Nucleus accumbens (tissue), 56 donors: ENCODE data around the gene DBN1.

Experiments used
- DNase-seq, 56 donors: peaks; one replicate each; lab custom pipeline; 2025; lab: John Stamatoyannopoulos, UW

The DBN1 gene

GRCh38 chr5:177473443-177474001, at the start of gene DBN1:
Gene DBN1, minus strand, starts transcription at chr5:177473634. Its CDS starts 113 bp downstream, at chr5:177473521.
- peak in 10 of 56 donors; percentile 15 to 61 (median 32) for DNase-seq

GRCh38 chr5:177520916-177521513, 47.6 kb upstream of the DBN1 start:
- DNase-seq, result peak in 2 of 56 donors; percentile 9 to 13

GRCh38 chr5:177520271-177520670, 46.8 kb upstream of the DBN1 start:
- DNase-seq, result no peak

- DNase-seq, result no peak
Observed at GRCh38 chr5:177519463-177520235, 46.2 kb upstream of the DBN1 start.

GRCh38 chr5:177516601-177517568, 43.5 kb upstream of the DBN1 start, which contains the start of gene DDX41:
Gene DDX41, minus strand, starts transcription at chr5:177516961. Its CDS starts 16 bp downstream, at chr5:177516945.
- DNase-seq, result peak; percentile 63 to 99 (median 97)

GRCh38 chr5:177515580-177515979, 42.1 kb upstream of the DBN1 start:
- no peak for DNase-seq

GRCh38 chr5:177514541-177514940, 41.1 kb upstream of the DBN1 start:
- no peak for DNase-seq

- no peak for DNase-seq
Observed at GRCh38 chr5:177513500-177513899, 40.1 kb upstream of the DBN1 start.

- no peak for DNase-seq
Observed at GRCh38 chr5:177512736-177513380, 39.4 kb upstream of the DBN1 start.

GRCh38 chr5:177511796-177512675, 38.6 kb upstream of the DBN1 start:
- DNase-seq, result no peak

GRCh38 chr5:177511181-177511580, 37.7 kb upstream of the DBN1 start:
- no peak for DNase-seq

- no peak for DNase-seq
Observed at GRCh38 chr5:177510567-177511053, 37.2 kb upstream of the DBN1 start.

GRCh38 chr5:177509991-177510566, 36.6 kb upstream of the DBN1 start:
- no peak for DNase-seq

- DNase-seq, result peak in 5 of 56 donors; percentile 9 to 52 (median 41)
Observed at GRCh38 chr5:177509381-177509951, 36.0 kb upstream of the DBN1 start, which contains the start of gene DOK3. Gene DOK3, minus strand, starts transcription at chr5:177509826. Its CDS starts 286 bp downstream, at chr5:177509540.

GRCh38 chr5:177508837-177509236, 35.4 kb upstream of the DBN1 start:
- DNase-seq, result no peak

GRCh38 chr5:177508221-177508611, 34.8 kb upstream of the DBN1 start:
- no peak for DNase-seq

GRCh38 chr5:177507596-177508220, 34.3 kb upstream of the DBN1 start:
- no peak for DNase-seq
